ENCODE measurements around the gene ARHGAP29. TPM values are rescaled to one million over a fixed set of nuclear protein-coding genes. Genes with fewer than 3 reads are reported as not detected.

The ARHGAP29 gene
- total and polyA plus RNA-seq, 2 experiments from 2014 or later, result 7.4 to 8.1 TPM

- TF ChIP-seq CTCF (IDR thresholded peaks at IDR 0.05; ENCODE audit: low read depth, low read length), result no peak
- H3K36me3 ChIP-seq, result no peaks in the 10 kb centered on the region
- H3K4me1 ChIP-seq (ENCODE audit: low read depth), result peaks cover 12% of the 10 kb centered on the region
- no peak overlapping the region for H3K4me3 ChIP-seq
- no peak for DNase-seq (ENCODE audit: low read depth in 1 of 2, low spot score in 1 of 2)
- no peak overlapping the region for H3K27ac ChIP-seq
- H3K9me3 ChIP-seq (ENCODE audit: low read depth), result no peaks in the 10 kb centered on the region
- H3K27me3 ChIP-seq, result no peaks in the 10 kb centered on the region
Observed at GRCh38 chr1:94191216-94191615, 46.2 kb downstream of the ARHGAP29 start.

GRCh38 chr1:94186946-94187345 is 50.4 kb downstream of the ARHGAP29 start:
- no peak for TF ChIP-seq CTCF (IDR thresholded peaks at IDR 0.05; ENCODE audit: low read depth, low read length)
- no peaks in the 10 kb centered on the region for H3K36me3 ChIP-seq
- H3K4me1 ChIP-seq (ENCODE audit: low read depth), result peaks cover 25% of the 10 kb centered on the region
- H3K27ac ChIP-seq, result no peak overlapping the region
- H3K27me3 ChIP-seq, result no peaks in the 10 kb centered on the region
- H3K4me3 ChIP-seq, result no peak overlapping the region
- DNase-seq (ENCODE audit: low read depth in 1 of 2, low spot score in 1 of 2), result no peak
- H3K9me3 ChIP-seq (ENCODE audit: low read depth), result no peaks in the 10 kb centered on the region

- H3K27me3 ChIP-seq, result no peaks in the 10 kb centered on the region
- H3K9me3 ChIP-seq (ENCODE audit: low read depth), result no peaks in the 10 kb centered on the region
- peaks cover 25% of the 10 kb centered on the region for H3K4me1 ChIP-seq (ENCODE audit: low read depth)
- no peak overlapping the region for H3K4me3 ChIP-seq
- no peak for TF ChIP-seq CTCF (IDR thresholded peaks at IDR 0.05; ENCODE audit: low read depth, low read length)
- no peaks in the 10 kb centered on the region for H3K36me3 ChIP-seq
- no peak overlapping the region for H3K27ac ChIP-seq
- peak in 1 of 2 donors; percentile 19 for DNase-seq (ENCODE audit: low read depth in 1 of 2, low spot score in 1 of 2)
Observed at GRCh38 chr1:94183197-94183815, 54.1 kb downstream of the ARHGAP29 start.

GRCh38 chr1:94182191-94182590 is 55.2 kb downstream of the ARHGAP29 start:
- H3K4me1 ChIP-seq (ENCODE audit: low read depth), result peaks cover 25% of the 10 kb centered on the region
- H3K9me3 ChIP-seq (ENCODE audit: low read depth), result no peaks in the 10 kb centered on the region
- H3K4me3 ChIP-seq, result no peak overlapping the region
- H3K36me3 ChIP-seq, result no peaks in the 10 kb centered on the region
- no peak overlapping the region for H3K27ac ChIP-seq
- no peaks in the 10 kb centered on the region for H3K27me3 ChIP-seq
- DNase-seq (ENCODE audit: low read depth in 1 of 2, low spot score in 1 of 2), result no peak
- no peak for TF ChIP-seq CTCF (IDR thresholded peaks at IDR 0.05; ENCODE audit: low read depth, low read length)

- Histone ChIP-seq H3K36me3 (no peaks in the 10 kb centered on the region), H3K27ac (no peak overlapping the region), H3K4me3 (no peak overlapping the region), H3K9me3 (ENCODE audit: low read depth) (no peaks in the 10 kb centered on the region), H3K27me3 (no peaks in the 10 kb centered on the region), H3K4me1 (ENCODE audit: low read depth) (peaks cover 25% of the 10 kb centered on the region)
- no peak for DNase-seq (ENCODE audit: low read depth in 1 of 2, low spot score in 1 of 2)
- TF ChIP-seq CTCF (IDR thresholded peaks at IDR 0.05; ENCODE audit: low read depth, low read length), result no peak
Observed at GRCh38 chr1:94180650-94181049, 56.7 kb downstream of the ARHGAP29 start.
